Calu3 (cell line): ENCODE results near the gene RDH14. TPM values are rescaled to one million over a fixed set of nuclear protein-coding genes. Genes with fewer than 3 reads are reported as not detected.

Experiments
- BruUV-seq: library from RNA; stranded (reverse); fragments of 400-500 nt; replicated peaks from 2 replicates; lab custom pipeline; 2021; lab: Mats Ljungman, UMichigan
- CTCF ChIA-PET: fragments of 300-600 bp; sonication (Branson Sonifier 250); formaldehyde crosslinking; loops from one replicate; lab custom pipeline; 2022; ENCODE audit warnings: antibody characterized with exemption; lab: Charles Lee
- DNase-seq: peaks from one replicate; pipeline ENCODE4 v3.0.0; 2022
- H3K27ac Mint-ChIP-seq: one replicate; pipeline ENCODE4 v1.8.0; 2022; ENCODE audit warnings: mixed read lengths; ENCODE audit not compliant: unreplicated experiment
- H3K27me3 Mint-ChIP-seq: one replicate; pipeline ENCODE4 v1.8.0; 2022; ENCODE audit warnings: mixed read lengths; ENCODE audit not compliant: unreplicated experiment
- H3K36me3 Mint-ChIP-seq: one replicate; pipeline ENCODE4 v1.8.0; 2022; ENCODE audit warnings: mild to moderate bottlenecking, moderate library complexity, mixed read lengths; ENCODE audit not compliant: insufficient read depth, unreplicated experiment
- H3K4me1 Mint-ChIP-seq: one replicate; pipeline ENCODE4 v1.8.0; 2022; ENCODE audit warnings: mild to moderate bottlenecking, low read depth, mixed read lengths; ENCODE audit not compliant: unreplicated experiment
- H3K4me3 Mint-ChIP-seq: one replicate; pipeline ENCODE4 v1.8.0; 2022; ENCODE audit warnings: mild to moderate bottlenecking, low read depth, moderate library complexity, mixed read lengths; ENCODE audit not compliant: unreplicated experiment
- H3K9me3 Mint-ChIP-seq: one replicate; pipeline ENCODE4 v1.8.0; 2022; ENCODE audit warnings: low read depth, mixed read lengths; ENCODE audit not compliant: unreplicated experiment
- CTCF ChIP-seq: fragments of 200-600 bp; IDR thresholded peaks from one replicate; pipeline ENCODE4 v1.8.0; 2022; ENCODE audit warnings: antibody characterized with exemption; ENCODE audit not compliant: unreplicated experiment
- intact Hi-C: fragments of 100-400 bp; cut with micrococcal nuclease; formaldehyde crosslinking; loops from one replicate; pipeline ENCODE4 v1.10.0; 2022; ENCODE audit not compliant: unreplicated experiment
- total RNA-seq: library from RNA; stranded (reverse); gene quantifications from 2 replicates; pipeline ENCODE4 v1.2.3, GENCODE V29; 2022

The RDH14 gene
- total RNA-seq, 1 experiment from 2014 or later = 17.1 TPM

GRCh38 chr2:18551169-18551568, 9.3 kb downstream of the RDH14 start:
- Mint-ChIP-seq H3K4me1 (no peaks in the 10 kb centered on the region), H3K36me3 (peaks cover 11% of the 10 kb centered on the region), H3K9me3 (no peaks in the 10 kb centered on the region), H3K4me3 (no peak overlapping the region), H3K27me3 (no peaks in the 10 kb centered on the region), H3K27ac (no peak overlapping the region)
- DNase-seq = no peak
- CTCF ChIA-PET = no interaction called here
- TF ChIP-seq CTCF = no peak
- intact Hi-C loops = no loop called here
- BruUV-seq = no TSS peak

- no peaks in the 10 kb centered on the region for H3K4me1 Mint-ChIP-seq
- intact Hi-C loops = no loop called here
- H3K27ac Mint-ChIP-seq = no peak overlapping the region
- no peak for TF ChIP-seq CTCF
- no peaks in the 10 kb centered on the region for H3K27me3 Mint-ChIP-seq
- CTCF ChIA-PET = no interaction called here
- DNase-seq = no peak
- BruUV-seq = no TSS peak
- peaks cover 11% of the 10 kb centered on the region for H3K36me3 Mint-ChIP-seq
- H3K9me3 Mint-ChIP-seq = no peaks in the 10 kb centered on the region
- H3K4me3 Mint-ChIP-seq = no peak overlapping the region
These were observed 10.0 kb downstream of the RDH14 start for GRCh38 chr2:18550433-18550832.

- no TSS peak for BruUV-seq
- H3K4me1 Mint-ChIP-seq = no peaks in the 10 kb centered on the region
- no peak for TF ChIP-seq CTCF
- no peaks in the 10 kb centered on the region for H3K36me3 Mint-ChIP-seq
- DNase-seq = no peak
- H3K4me3 Mint-ChIP-seq = no peak overlapping the region
- intact Hi-C loops = no loop called here
- CTCF ChIA-PET = no interaction called here
- H3K27ac Mint-ChIP-seq = no peak overlapping the region
- H3K9me3 Mint-ChIP-seq = no peaks in the 10 kb centered on the region
- no peaks in the 10 kb centered on the region for H3K27me3 Mint-ChIP-seq
These were observed 11.4 kb downstream of the RDH14 start for GRCh38 chr2:18549083-18549482.

- no peaks in the 10 kb centered on the region for H3K36me3 Mint-ChIP-seq
- H3K27me3 Mint-ChIP-seq = no peaks in the 10 kb centered on the region
- CTCF ChIA-PET = no interaction called here
- no TSS peak for BruUV-seq
- DNase-seq = no peak
- H3K9me3 Mint-ChIP-seq = no peaks in the 10 kb centered on the region
- intact Hi-C loops = no loop called here
- H3K4me3 Mint-ChIP-seq = no peak overlapping the region
- H3K27ac Mint-ChIP-seq = no peak overlapping the region
- no peaks in the 10 kb centered on the region for H3K4me1 Mint-ChIP-seq
- no peak for TF ChIP-seq CTCF
These were observed 11.8 kb downstream of the RDH14 start for GRCh38 chr2:18548621-18549020.

GRCh38 chr2:18546567-18546966, 13.9 kb downstream of the RDH14 start:
- no peak for TF ChIP-seq CTCF
- Mint-ChIP-seq H3K9me3 (no peaks in the 10 kb centered on the region), H3K4me1 (no peaks in the 10 kb centered on the region), H3K4me3 (no peak overlapping the region), H3K27ac (no peak overlapping the region), H3K27me3 (no peaks in the 10 kb centered on the region), H3K36me3 (no peaks in the 10 kb centered on the region)
- no peak for DNase-seq
- intact Hi-C loops = no loop called here
- no TSS peak for BruUV-seq
- CTCF ChIA-PET = no interaction called here
